GM23338 (cell line): Measurements from ENCODE around the gene DAAM2.

Experiments used
- CREB1 ChIP-seq: fragments of 250-450 bp; sonication (Bioruptor Pico); IDR thresholded peaks from 2 replicates; pipeline ENCODE4 v1.5.0; 2020; ENCODE audit warnings: low read depth, mild to moderate bottlenecking, moderate library complexity
- EZH2 ChIP-seq: fragments of 200-600 bp; sonication (generic); IDR thresholded peaks from one replicate; pipeline ENCODE4 v1.8.0; 2017; ENCODE audit warnings: antibody characterized with exemption, mild to moderate bottlenecking, low read depth; ENCODE audit not compliant: unreplicated experiment
- EZH2phosphoT487 ChIP-seq: fragments of 200-600 bp; sonication (generic); IDR thresholded peaks from one replicate; pipeline ENCODE4 v1.8.1; 2018; ENCODE audit warnings: antibody characterized with exemption; ENCODE audit not compliant: unreplicated experiment
- JUNB ChIP-seq: IDR thresholded peaks from one replicate; pipeline ENCODE4 v1.6.1; 2016; ENCODE audit warnings: antibody characterized with exemption; ENCODE audit not compliant: unreplicated experiment
- NANOG ChIP-seq: IDR thresholded peaks from 2 replicates; pipeline ENCODE4 v1.6.1; 2016; ENCODE audit warnings: antibody characterized with exemption, borderline replicate concordance
- POLR2AphosphoS5 ChIP-seq: IDR thresholded peaks from 2 replicates; pipeline ENCODE4 v1.6.1; 2016; ENCODE audit warnings: antibody characterized with exemption, low read depth
- TF ChIP-seq, protein P1 (sequence below), 2 experiments: fragments of 200-600 bp in 1 of 2; sonication (generic) in 1 of 2; conservative IDR thresholded peaks; 2 replicates each; pipeline versions ENCODE4 v1.5.1 to v1.6.1; 2016 to 2017; ENCODE audit warnings: antibody characterized with exemption in 2 of 2, low read depth in 2 of 2, mild to moderate bottlenecking in 2 of 2, moderate library complexity in 1 of 2
- TF ChIP-seq, protein P2 (sequence below): IDR thresholded peaks from 2 replicates; pipeline ENCODE4 v1.6.1; 2016; ENCODE audit warnings: antibody characterized with exemption
- TF ChIP-seq, protein P3 (sequence below): IDR thresholded peaks from one replicate; pipeline ENCODE4 v1.6.1; 2018; ENCODE audit warnings: antibody characterized with exemption; ENCODE audit not compliant: unreplicated experiment

DNA sequence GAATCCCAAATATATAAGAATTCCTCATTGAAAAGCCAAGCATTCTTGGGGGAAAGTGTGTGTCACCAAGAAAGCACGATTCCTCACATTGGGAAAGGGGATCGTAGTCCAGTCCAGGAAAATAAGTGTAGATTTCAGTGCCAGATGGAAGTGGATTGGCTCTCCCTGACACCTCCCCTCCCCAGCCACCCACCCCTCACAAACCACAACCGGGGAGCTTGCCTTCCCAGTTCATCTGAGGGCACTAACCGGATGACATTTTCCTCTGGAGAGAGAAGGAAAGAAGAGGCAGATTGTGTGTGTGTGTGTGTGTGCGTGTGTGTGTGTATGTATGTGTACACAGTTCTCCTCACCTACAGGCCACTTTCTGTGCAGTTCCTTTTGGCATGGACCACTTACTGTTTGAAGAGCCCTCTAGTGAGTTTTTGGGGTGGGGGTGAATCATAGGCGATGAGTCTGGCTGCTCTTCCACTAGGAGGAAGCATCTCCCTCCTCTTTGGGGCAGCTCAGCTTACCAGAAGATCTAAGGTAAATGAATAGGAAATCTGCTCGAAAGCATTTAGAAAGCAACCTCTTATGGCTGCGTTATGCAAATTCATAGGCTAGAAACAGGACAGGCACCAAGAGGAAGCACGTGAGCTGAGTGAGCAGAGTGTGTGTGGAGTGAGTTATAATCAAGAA, 20.8 kb downstream of the DAAM2 start:
- TF ChIP-seq, protein P1, sequence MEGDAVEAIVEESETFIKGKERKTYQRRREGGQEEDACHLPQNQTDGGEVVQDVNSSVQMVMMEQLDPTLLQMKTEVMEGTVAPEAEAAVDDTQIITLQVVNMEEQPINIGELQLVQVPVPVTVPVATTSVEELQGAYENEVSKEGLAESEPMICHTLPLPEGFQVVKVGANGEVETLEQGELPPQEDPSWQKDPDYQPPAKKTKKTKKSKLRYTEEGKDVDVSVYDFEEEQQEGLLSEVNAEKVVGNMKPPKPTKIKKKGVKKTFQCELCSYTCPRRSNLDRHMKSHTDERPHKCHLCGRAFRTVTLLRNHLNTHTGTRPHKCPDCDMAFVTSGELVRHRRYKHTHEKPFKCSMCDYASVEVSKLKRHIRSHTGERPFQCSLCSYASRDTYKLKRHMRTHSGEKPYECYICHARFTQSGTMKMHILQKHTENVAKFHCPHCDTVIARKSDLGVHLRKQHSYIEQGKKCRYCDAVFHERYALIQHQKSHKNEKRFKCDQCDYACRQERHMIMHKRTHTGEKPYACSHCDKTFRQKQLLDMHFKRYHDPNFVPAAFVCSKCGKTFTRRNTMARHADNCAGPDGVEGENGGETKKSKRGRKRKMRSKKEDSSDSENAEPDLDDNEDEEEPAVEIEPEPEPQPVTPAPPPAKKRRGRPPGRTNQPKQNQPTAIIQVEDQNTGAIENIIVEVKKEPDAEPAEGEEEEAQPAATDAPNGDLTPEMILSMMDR (conservative IDR thresholded peaks at IDR 0.05; ENCODE audit: low read depth in 2 of 2): peak; percentile 7 to 47; a peak in 2 of 4 replicates
- TF ChIP-seq EZH2phosphoT487 (no peak), EZH2 (no peak), NANOG (no peak), POLR2AphosphoS5 (no peak), JUNB (no peak), CREB1 (CRISPR knock-in tag) (no peak)
- TF ChIP-seq, protein P2, sequence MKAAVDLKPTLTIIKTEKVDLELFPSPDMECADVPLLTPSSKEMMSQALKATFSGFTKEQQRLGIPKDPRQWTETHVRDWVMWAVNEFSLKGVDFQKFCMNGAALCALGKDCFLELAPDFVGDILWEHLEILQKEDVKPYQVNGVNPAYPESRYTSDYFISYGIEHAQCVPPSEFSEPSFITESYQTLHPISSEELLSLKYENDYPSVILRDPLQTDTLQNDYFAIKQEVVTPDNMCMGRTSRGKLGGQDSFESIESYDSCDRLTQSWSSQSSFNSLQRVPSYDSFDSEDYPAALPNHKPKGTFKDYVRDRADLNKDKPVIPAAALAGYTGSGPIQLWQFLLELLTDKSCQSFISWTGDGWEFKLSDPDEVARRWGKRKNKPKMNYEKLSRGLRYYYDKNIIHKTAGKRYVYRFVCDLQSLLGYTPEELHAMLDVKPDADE: no peak
- TF ChIP-seq, protein P3, sequence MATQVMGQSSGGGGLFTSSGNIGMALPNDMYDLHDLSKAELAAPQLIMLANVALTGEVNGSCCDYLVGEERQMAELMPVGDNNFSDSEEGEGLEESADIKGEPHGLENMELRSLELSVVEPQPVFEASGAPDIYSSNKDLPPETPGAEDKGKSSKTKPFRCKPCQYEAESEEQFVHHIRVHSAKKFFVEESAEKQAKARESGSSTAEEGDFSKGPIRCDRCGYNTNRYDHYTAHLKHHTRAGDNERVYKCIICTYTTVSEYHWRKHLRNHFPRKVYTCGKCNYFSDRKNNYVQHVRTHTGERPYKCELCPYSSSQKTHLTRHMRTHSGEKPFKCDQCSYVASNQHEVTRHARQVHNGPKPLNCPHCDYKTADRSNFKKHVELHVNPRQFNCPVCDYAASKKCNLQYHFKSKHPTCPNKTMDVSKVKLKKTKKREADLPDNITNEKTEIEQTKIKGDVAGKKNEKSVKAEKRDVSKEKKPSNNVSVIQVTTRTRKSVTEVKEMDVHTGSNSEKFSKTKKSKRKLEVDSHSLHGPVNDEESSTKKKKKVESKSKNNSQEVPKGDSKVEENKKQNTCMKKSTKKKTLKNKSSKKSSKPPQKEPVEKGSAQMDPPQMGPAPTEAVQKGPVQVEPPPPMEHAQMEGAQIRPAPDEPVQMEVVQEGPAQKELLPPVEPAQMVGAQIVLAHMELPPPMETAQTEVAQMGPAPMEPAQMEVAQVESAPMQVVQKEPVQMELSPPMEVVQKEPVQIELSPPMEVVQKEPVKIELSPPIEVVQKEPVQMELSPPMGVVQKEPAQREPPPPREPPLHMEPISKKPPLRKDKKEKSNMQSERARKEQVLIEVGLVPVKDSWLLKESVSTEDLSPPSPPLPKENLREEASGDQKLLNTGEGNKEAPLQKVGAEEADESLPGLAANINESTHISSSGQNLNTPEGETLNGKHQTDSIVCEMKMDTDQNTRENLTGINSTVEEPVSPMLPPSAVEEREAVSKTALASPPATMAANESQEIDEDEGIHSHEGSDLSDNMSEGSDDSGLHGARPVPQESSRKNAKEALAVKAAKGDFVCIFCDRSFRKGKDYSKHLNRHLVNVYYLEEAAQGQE: no peak
